ENCODE data around the gene PLCD4. TPM values are rescaled to one million over a fixed set of nuclear protein-coding genes. Genes with fewer than 3 reads are reported as not detected.

Gene PLCD4
- total RNA-seq, 2 experiments from 2014 or later: 0.34 to 0.49 TPM

DNA sequence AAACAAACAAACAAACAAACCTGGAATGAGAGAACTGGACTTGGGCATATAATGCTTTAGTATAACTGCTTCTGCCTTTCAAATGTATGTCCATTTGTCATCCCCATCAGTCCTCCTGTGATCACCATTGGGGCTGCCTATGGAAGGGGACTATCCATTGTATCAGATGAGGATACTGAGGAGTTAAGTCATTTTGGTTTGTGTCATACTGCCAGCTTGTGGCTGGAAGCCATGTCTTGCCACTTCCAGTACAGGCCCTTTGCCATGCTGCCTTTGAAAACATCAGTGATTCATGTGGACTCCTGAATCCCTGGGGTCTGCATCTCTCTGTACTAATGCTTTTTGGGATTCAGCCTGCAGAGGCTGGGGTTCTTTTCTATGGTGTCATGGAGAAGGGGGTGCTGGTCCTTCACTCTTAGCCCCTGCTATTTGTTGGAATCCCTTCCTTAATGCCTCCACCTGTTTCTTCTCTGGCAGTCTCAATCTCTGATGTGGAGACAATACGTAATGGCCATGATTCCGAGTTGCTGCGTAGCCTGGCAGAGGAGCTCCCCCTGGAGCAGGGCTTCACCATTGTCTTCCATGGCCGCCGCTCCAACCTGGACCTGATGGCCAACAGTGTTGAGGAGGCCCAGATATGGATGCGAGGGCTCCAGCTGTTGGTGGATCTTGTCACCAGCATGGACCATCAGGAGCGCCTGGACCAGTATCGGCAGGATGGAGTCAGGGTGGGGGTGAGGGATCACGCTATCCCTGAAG is 10.6 kb downstream of the PLCD4 start:
- Mint-ChIP-seq H3K4me1 (ENCODE audit: low read depth) (no peaks in the 10 kb centered on the region), H3K27ac (no peak overlapping the region), H3K9me3 (no peaks in the 10 kb centered on the region), H3K36me3 (ENCODE audit: low read depth) (no peaks in the 10 kb centered on the region), H3K4me3 (no peak overlapping the region), H3K27me3 (no peaks in the 10 kb centered on the region)
- CTCF ChIA-PET: no interaction called here
- TF ChIP-seq CTCF (IDR thresholded peaks at IDR 0.05): no peak
- intact Hi-C loops (cut with micrococcal nuclease): no loop called here
- POLR2A ChIA-PET: no interaction called here
- ATAC-seq (no peak), DNase-seq (no peak)

DNA sequence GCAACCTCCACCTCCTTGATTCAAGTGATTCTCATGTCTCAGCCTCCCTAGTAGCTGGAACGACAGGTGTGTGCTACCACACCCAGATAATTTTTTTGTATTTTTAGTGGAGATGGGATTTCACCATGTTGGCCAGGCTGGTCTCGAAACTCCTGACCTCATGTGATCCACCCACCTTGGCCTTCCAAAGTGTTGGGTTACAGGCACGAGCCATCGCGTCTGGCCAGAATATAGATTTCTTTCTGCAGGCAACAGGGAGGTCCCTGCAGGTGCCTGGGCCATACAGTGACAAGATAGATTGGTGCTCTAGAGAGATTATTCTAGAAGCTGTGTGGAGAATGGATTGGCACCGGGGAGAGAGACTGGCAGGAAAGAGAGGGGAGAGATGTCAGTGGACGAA is 13.3 kb downstream of the PLCD4 start:
- ATAC-seq (no peak), DNase-seq (no peak)
- Mint-ChIP-seq H3K36me3 (ENCODE audit: low read depth) (no peaks in the 10 kb centered on the region), H3K4me3 (no peak overlapping the region), H3K27ac (no peak overlapping the region), H3K9me3 (no peaks in the 10 kb centered on the region), H3K27me3 (no peaks in the 10 kb centered on the region), H3K4me1 (ENCODE audit: low read depth) (no peaks in the 10 kb centered on the region)
- CTCF ChIA-PET: no interaction called here
- POLR2A ChIA-PET: no interaction called here
- no peak for TF ChIP-seq CTCF (IDR thresholded peaks at IDR 0.05)
- intact Hi-C loops (cut with micrococcal nuclease): no loop called here

GRCh38 chr2:218622606-218623365 is 15.1 kb downstream of the PLCD4 start:
- intact Hi-C loops (cut with micrococcal nuclease): no loop called here
- ATAC-seq (no peak), DNase-seq (no peak)
- Mint-ChIP-seq H3K36me3 (ENCODE audit: low read depth) (no peaks in the 10 kb centered on the region), H3K4me1 (ENCODE audit: low read depth) (no peaks in the 10 kb centered on the region), H3K27me3 (no peaks in the 10 kb centered on the region), H3K4me3 (no peak overlapping the region), H3K9me3 (no peaks in the 10 kb centered on the region), H3K27ac (no peak overlapping the region)
- CTCF ChIA-PET: no interaction called here
- TF ChIP-seq CTCF (IDR thresholded peaks at IDR 0.05): no peak
- POLR2A ChIA-PET: interaction anchor here (0.6 to 1.2 kb wide), 2 partner anchors 28 to 161 kb away, joined by 3 read pairs; no protein-coding TSS in a partner anchor

DNA sequence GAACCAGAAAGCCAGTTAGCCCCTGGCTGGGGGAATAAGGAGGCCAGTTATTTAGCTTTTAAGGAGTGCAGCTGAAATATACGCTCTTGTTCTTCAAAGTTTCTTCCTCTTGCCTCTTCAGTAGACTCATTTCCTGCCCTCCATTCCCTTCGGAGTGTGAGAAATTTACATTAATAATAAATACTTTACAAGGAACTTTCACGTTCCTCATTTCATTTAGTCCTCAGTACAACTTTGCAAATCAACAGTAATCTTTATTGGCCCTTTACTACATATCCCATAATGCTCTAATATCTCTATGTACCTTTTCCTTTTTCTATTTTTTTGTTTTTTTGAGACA is 15.6 kb downstream of the PLCD4 start:
- no peaks in the 10 kb centered on the region for H3K27me3 Mint-ChIP-seq
- ChIA-PET POLR2A (interaction anchor here (1.2 kb wide), 1 partner anchor 28 kb away, joined by 3 read pairs; no protein-coding TSS in a partner anchor), CTCF (no interaction called here)
- no peak for TF ChIP-seq CTCF (IDR thresholded peaks at IDR 0.05)
- H3K4me3 Mint-ChIP-seq: no peak overlapping the region
- intact Hi-C loops (cut with micrococcal nuclease): no loop called here
- no peaks in the 10 kb centered on the region for H3K36me3 Mint-ChIP-seq (ENCODE audit: low read depth)
- peaks cover 2% of the 10 kb centered on the region for H3K4me1 Mint-ChIP-seq (ENCODE audit: low read depth)
- DNase-seq: no peak
- no peaks in the 10 kb centered on the region for H3K9me3 Mint-ChIP-seq
- no peak overlapping the region for H3K27ac Mint-ChIP-seq
- ATAC-seq: no peak

DNA sequence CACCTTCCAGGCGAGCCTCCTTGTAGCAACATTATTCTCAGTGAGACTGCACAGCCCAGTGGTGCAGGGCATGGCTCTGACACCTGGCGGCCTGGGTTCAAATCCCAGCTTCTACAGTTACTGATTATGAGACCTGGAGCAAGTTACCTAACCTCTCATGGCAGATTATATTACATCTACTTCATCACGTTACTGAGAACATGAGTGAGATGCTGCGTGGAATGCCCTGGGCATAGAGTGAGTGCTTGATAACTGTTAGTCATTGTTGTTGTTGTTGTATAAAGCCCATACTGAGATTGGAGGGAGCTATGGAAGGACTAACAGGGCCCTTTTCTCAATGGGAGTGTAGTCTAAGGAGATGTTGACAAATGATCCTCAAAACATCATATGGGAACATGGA is 18.7 kb downstream of the PLCD4 start:
- no peaks in the 10 kb centered on the region for H3K27me3 Mint-ChIP-seq
- intact Hi-C loops (cut with micrococcal nuclease): no loop called here
- no peak overlapping the region for H3K4me3 Mint-ChIP-seq
- CTCF ChIA-PET: interaction anchor here (1.0 kb wide), 2 partner anchors 22 to 109 kb away, joined by 3 read pairs; no protein-coding TSS in a partner anchor
- ATAC-seq: no peak
- H3K4me1 Mint-ChIP-seq (ENCODE audit: low read depth): peaks cover 2% of the 10 kb centered on the region
- no peak for DNase-seq
- H3K27ac Mint-ChIP-seq: no peak overlapping the region
- H3K9me3 Mint-ChIP-seq: no peaks in the 10 kb centered on the region
- POLR2A ChIA-PET: no interaction called here
- no peak for TF ChIP-seq CTCF (IDR thresholded peaks at IDR 0.05)
- no peaks in the 10 kb centered on the region for H3K36me3 Mint-ChIP-seq (ENCODE audit: low read depth)

Measured in activated CD8-positive, alpha-beta T cell treated with anti-CD3 and anti-CD28 coated beads for 36 hours (primary cell).